Skeletal muscle tissue (tissue), 4 donors: ENCODE data around the gene PRR29. TPM values are rescaled to one million over a fixed set of nuclear protein-coding genes. Genes with fewer than 3 reads are reported as not detected.

Experiments used
- H3K27ac ChIP-seq: one replicate; pipeline ENCODE4 v1.7.0; 2013; ENCODE audit warnings: mild to moderate bottlenecking, low read depth, low read length, inconsistent platforms
- H3K27me3 ChIP-seq, 3 donors: one replicate each; pipeline ENCODE4 v1.7.0; 2013; ENCODE audit warnings: low read length in 3 of 3; ENCODE audit not compliant: control insufficient read depth in 3 of 3, insufficient read depth in 3 of 3
- H3K36me3 ChIP-seq, 3 donors: one replicate each; pipeline ENCODE4 v1.7.0; 2013; ENCODE audit warnings: low read length in 3 of 3; ENCODE audit not compliant: control insufficient read depth in 3 of 3, insufficient read depth in 3 of 3
- H3K4me1 ChIP-seq, 3 donors: one replicate each; pipeline ENCODE4 v1.7.0; 2013; ENCODE audit warnings: low read length in 3 of 3, mild to moderate bottlenecking in 3 of 3; ENCODE audit not compliant: control insufficient read depth in 3 of 3, insufficient read depth in 3 of 3
- H3K4me3 ChIP-seq, 3 donors: one replicate each; pipeline ENCODE4 v1.7.0; 2013; ENCODE audit warnings: low read length in 3 of 3
- H3K9ac ChIP-seq, 3 donors: one replicate each; pipeline ENCODE4 v1.7.0; 2013; ENCODE audit warnings: low read length in 3 of 3, mild to moderate bottlenecking in 3 of 3, moderate library complexity in 2 of 3, low read depth in 1 of 3
- H3K9me3 ChIP-seq, 3 donors: one replicate each; pipeline ENCODE4 v1.7.0; 2013; ENCODE audit warnings: low read length in 3 of 3; ENCODE audit not compliant: control insufficient read depth in 3 of 3
- total RNA-seq: library from RNA; depleted of rRNA; stranded (reverse); fragments of >200 nt; gene quantifications from one replicate; pipeline ENCODE4 v1.2.3, GENCODE V29; 2014
- donor health status: Osteomylitis.

PRR29 gene
- total RNA-seq, result not detected

- peaks cover 19 to 47% (median 34%) of the 10 kb centered on the region in 3 donors for H3K27me3 ChIP-seq
- peaks cover 0 to 3% (median 0%) of the 10 kb centered on the region in 3 donors for H3K36me3 ChIP-seq
- H3K9me3 ChIP-seq, result no peaks in the 10 kb centered on the region
- peaks cover 10 to 25% (median 23%) of the 10 kb centered on the region in 3 donors for H3K4me1 ChIP-seq
- H3K27ac ChIP-seq, result peak within 1 kb of the TSS; percentile 52
- peak within 1 kb of the TSS; percentile 62 to 72 (median 62) for H3K4me3 ChIP-seq
- peak within 1 kb of the TSS in 2 of 3 donors; percentile 34 to 69 for H3K9ac ChIP-seq
Measured at GRCh38 chr17:63998050-63998720, at the start of gene PRR29. PRR29 (plus strand) TSS chr17:63998351; CDS start chr17:63998365, 14 bp downstream.

GRCh38 chr17:63948521-63948920 lies 49.6 kb upstream of the PRR29 start:
- Histone ChIP-seq H3K27me3 (no peaks in the 10 kb centered on the region), H3K4me3 (no peak overlapping the region), H3K36me3 (peaks cover 21 to 40% (median 38%) of the 10 kb centered on the region in 3 donors), H3K27ac (peak overlapping the region; percentile 81), H3K4me1 (peaks cover 56 to 88% (median 63%) of the 10 kb centered on the region in 3 donors), H3K9me3 (no peaks in the 10 kb centered on the region), H3K9ac (peak overlapping the region in 1 of 3 donors; percentile 1)

GRCh38 chr17:63949576-63950250 lies 48.4 kb upstream of the PRR29 start:
- Histone ChIP-seq H3K27me3 (no peaks in the 10 kb centered on the region), H3K4me1 (peaks cover 68 to 95% (median 75%) of the 10 kb centered on the region in 3 donors)

GRCh38 chr17:63950940-63951907 lies 46.9 kb upstream of the PRR29 start:
- H3K9ac ChIP-seq, result peak overlapping the region; percentile 46 to 85 (median 47)
- peak overlapping the region in 1 of 3 donors; percentile 45 for H3K4me3 ChIP-seq
- peaks cover 68 to 96% (median 75%) of the 10 kb centered on the region in 3 donors for H3K4me1 ChIP-seq
- H3K27me3 ChIP-seq, result no peaks in the 10 kb centered on the region
- peaks cover 19 to 33% (median 26%) of the 10 kb centered on the region in 3 donors for H3K36me3 ChIP-seq
- H3K9me3 ChIP-seq, result no peaks in the 10 kb centered on the region
- H3K27ac ChIP-seq, result peak overlapping the region; percentile 81

More at GRCh38 chr17:63949576-63950250, 48.4 kb upstream of the PRR29 start:
- H3K36me3 ChIP-seq, result peaks cover 14 to 32% (median 30%) of the 10 kb centered on the region in 3 donors
- H3K4me3 ChIP-seq, result peak overlapping the region in 1 of 3 donors; percentile 57
- peak overlapping the region; percentile 81 for H3K27ac ChIP-seq
- H3K9ac ChIP-seq, result peak overlapping the region in 2 of 3 donors; percentile 46 to 85
- H3K9me3 ChIP-seq, result no peaks in the 10 kb centered on the region

- H3K27ac ChIP-seq, result peak overlapping the region; percentile 81
- H3K27me3 ChIP-seq, result no peaks in the 10 kb centered on the region
- peak overlapping the region in 2 of 3 donors; percentile 21 to 56 for H3K4me3 ChIP-seq
- no peaks in the 10 kb centered on the region for H3K9me3 ChIP-seq
- H3K36me3 ChIP-seq, result peaks cover 27 to 38% (median 28%) of the 10 kb centered on the region in 3 donors
- H3K4me1 ChIP-seq, result peaks cover 65 to 88% (median 73%) of the 10 kb centered on the region in 3 donors
- H3K9ac ChIP-seq, result peak overlapping the region; percentile 51 to 81 (median 79)
Measured at GRCh38 chr17:63954402-63955063, 43.6 kb upstream of the PRR29 start.

GRCh38 chr17:63955232-63955631 lies 42.9 kb upstream of the PRR29 start:
- peak overlapping the region; percentile 81 for H3K27ac ChIP-seq
- peaks cover 65 to 88% (median 73%) of the 10 kb centered on the region in 3 donors for H3K4me1 ChIP-seq
- H3K36me3 ChIP-seq, result peaks cover 27 to 38% (median 29%) of the 10 kb centered on the region in 3 donors
- no peaks in the 10 kb centered on the region for H3K27me3 ChIP-seq
- no peaks in the 10 kb centered on the region for H3K9me3 ChIP-seq
- H3K4me3 ChIP-seq, result no peak overlapping the region
- H3K9ac ChIP-seq, result peak overlapping the region; percentile 7 to 81 (median 79)

- Histone ChIP-seq H3K4me1 (peaks cover 65 to 88% (median 73%) of the 10 kb centered on the region in 3 donors), H3K36me3 (peaks cover 26 to 38% (median 29%) of the 10 kb centered on the region in 3 donors), H3K27me3 (no peaks in the 10 kb centered on the region), H3K9me3 (no peaks in the 10 kb centered on the region), H3K27ac (peak overlapping the region; percentile 81), H3K9ac (peak overlapping the region; percentile 29 to 81 (median 79)), H3K4me3 (no peak overlapping the region)
Measured at GRCh38 chr17:63955791-63956190, 42.4 kb upstream of the PRR29 start.

GRCh38 chr17:63956296-63956920 lies 41.7 kb upstream of the PRR29 start:
- Histone ChIP-seq H3K36me3 (peaks cover 23 to 38% (median 24%) of the 10 kb centered on the region in 3 donors), H3K27ac (peak overlapping the region; percentile 81), H3K9me3 (no peaks in the 10 kb centered on the region), H3K4me3 (no peak overlapping the region), H3K4me1 (peaks cover 68 to 88% (median 75%) of the 10 kb centered on the region in 3 donors), H3K9ac (peak overlapping the region in 2 of 3 donors; percentile 29 to 81), H3K27me3 (no peaks in the 10 kb centered on the region)
